SK-N-SH (cell line): ENCODE data around the gene DCHS2. TPM values are rescaled to one million over a fixed set of nuclear protein-coding genes. Genes with fewer than 3 reads are reported as not detected.

ENCODE experiments used
- CTCF ChIA-PET: fragments of 300-600, 350-600 bp; formaldehyde crosslinking; extraction: SDS; loops from one replicate; lab custom pipeline; 2021; lab: Yijun Ruan, JAX
- POLR2A ChIA-PET: fragments of 350-600 bp; sonication (Branson Sonifier 250); formaldehyde crosslinking; extraction: SDS; loops from one replicate; lab custom pipeline; 2020; ENCODE audit warnings: antibody characterized with exemption, inconsistent platforms; lab: Yijun Ruan, JAX
- DNase-seq: peaks from one replicate; pipeline ENCODE4 v3.0.0; 2012
- H2AFZ ChIP-seq: fragments of 200-600 bp; sonication (generic); 2 replicates; pipeline ENCODE4 v1.8.1; 2016; ENCODE audit warnings: antibody characterized with exemption, mild to moderate bottlenecking, low read depth
- H3F3A ChIP-seq: fragments of 200-600 bp; sonication (generic); replicated peaks from 2 replicates; pipeline ENCODE3; 2016; ENCODE audit warnings: antibody characterized with exemption, mild to moderate bottlenecking; ENCODE audit not compliant: insufficient read depth
- H3K27ac ChIP-seq, 2 experiments: fragments of 200-500 bp in 1 of 2; fragments of 200-600 bp in 1 of 2; sonication (Bioruptor generic) in 1 of 2; sonication (generic), shearing (Covaris generic) in 1 of 2; 2 replicates each; pipeline versions ENCODE4 v1.5.1 to v1.6.1; 2014 to 2016; ENCODE audit warnings: low read depth in 2 of 2, inconsistent platforms in 1 of 2, low read length in 1 of 2, mild to moderate bottlenecking in 1 of 2, mixed read lengths in 1 of 2
- H3K27me3 ChIP-seq: fragments of 200-600 bp; sonication (generic), shearing (Covaris generic); 2 replicates; pipeline ENCODE4 v1.6.1; 2016; ENCODE audit warnings: mixed run types; ENCODE audit not compliant: insufficient read depth
- H3K36me3 ChIP-seq, 2 experiments: fragments of 200-500 bp in 1 of 2; fragments of 200-600 bp in 1 of 2; sonication (Bioruptor generic) in 1 of 2; sonication (generic) in 1 of 2; replicated peaks in 1 of 2; 2 replicates each; pipeline versions ENCODE3 to v1.5.1; 2014 to 2016; ENCODE audit warnings: low read length in 1 of 2, mild to moderate bottlenecking in 1 of 2; ENCODE audit not compliant: insufficient read depth in 2 of 2, control insufficient read depth in 1 of 2
- H3K4me1 ChIP-seq, 2 experiments: fragments of 200-500 bp in 1 of 2; fragments of 200-600 bp in 1 of 2; sonication (Bioruptor generic) in 1 of 2; sonication (generic), shearing (Covaris generic) in 1 of 2; 2 replicates each; pipeline versions ENCODE4 v1.5.1 to v1.6.1; 2014 to 2016; ENCODE audit warnings: low read depth in 1 of 2, low read length in 1 of 2, mixed run types in 1 of 2; ENCODE audit not compliant: insufficient read depth in 2 of 2, control insufficient read depth in 1 of 2
- H3K4me2 ChIP-seq: fragments of 200-600 bp; sonication (generic), shearing (Covaris generic); 2 replicates; pipeline ENCODE4 v1.6.1; 2017; ENCODE audit warnings: mixed run types
- H3K4me3 ChIP-seq, 2 experiments: fragments of 200-500 bp in 1 of 2; fragments of 200-600 bp in 1 of 2; sonication (Bioruptor generic) in 1 of 2; sonication (generic), shearing (Covaris generic) in 1 of 2; 2 replicates each; pipeline versions ENCODE4 v1.5.1 to v1.8.1; 2014 to 2016; ENCODE audit warnings: low read depth in 2 of 2, inconsistent platforms in 1 of 2, low read length in 1 of 2, mild to moderate bottlenecking in 1 of 2, mixed read lengths in 1 of 2, moderate library complexity in 1 of 2
- H3K79me2 ChIP-seq: fragments of 200-600 bp; sonication (generic); 2 replicates; pipeline ENCODE4 v1.8.1; 2017; ENCODE audit warnings: mild to moderate bottlenecking; ENCODE audit not compliant: insufficient read depth
- H3K9ac ChIP-seq: fragments of 200-600 bp; sonication (generic); 2 replicates; pipeline ENCODE4 v1.6.1; 2017; ENCODE audit warnings: mixed run types
- H3K9me2 ChIP-seq: fragments of 200-600 bp; sonication (generic); 2 replicates; pipeline ENCODE4 v1.6.1; 2017; ENCODE audit warnings: mixed run types
- H3K9me3 ChIP-seq: fragments of 200-600 bp; sonication (generic); 2 replicates; pipeline ENCODE4 v1.6.1; 2017; ENCODE audit warnings: mixed run types, mild to moderate bottlenecking, moderate library complexity
- H4K20me1 ChIP-seq: fragments of 200-600 bp; sonication (generic); 2 replicates; pipeline ENCODE4 v1.6.1; 2017; ENCODE audit warnings: mild to moderate bottlenecking, mixed run types; ENCODE audit not compliant: insufficient read depth
- EP300 ChIP-seq, 2 experiments: IDR thresholded peaks; 2 replicates each; pipeline versions ENCODE4 v1.4.0 to v1.6.1; 2012; ENCODE audit warnings: borderline replicate concordance in 1 of 2, low read depth in 1 of 2, low read length in 1 of 2
- FOXJ3 ChIP-seq: sonication (generic); formaldehyde crosslinking; IDR thresholded peaks from 2 replicates; pipeline ENCODE4 v1.5.1; 2020; ENCODE audit warnings: mild to moderate bottlenecking, missing genetic modification reagents
- FOXM1 ChIP-seq: IDR thresholded peaks from 2 replicates; pipeline ENCODE4 v1.4.0; 2012; ENCODE audit warnings: low read depth, mild to moderate bottlenecking
- GABPA ChIP-seq: IDR thresholded peaks from 2 replicates; pipeline ENCODE4 v1.4.0; 2012; ENCODE audit warnings: low read depth, mild to moderate bottlenecking
- MXI1 ChIP-seq: IDR thresholded peaks from 2 replicates; pipeline ENCODE4 v1.6.1; 2012; ENCODE audit warnings: mild to moderate bottlenecking, low read depth, low read length, improper control_type of control experiment
- PBX3 ChIP-seq: IDR thresholded peaks from 2 replicates; pipeline ENCODE4; 2012
- REST ChIP-seq: IDR thresholded peaks from 2 replicates; pipeline ENCODE4 v1.6.1; 2012; ENCODE audit warnings: mild to moderate bottlenecking, low read depth, low read length, moderate library complexity
- RXRA ChIP-seq: IDR thresholded peaks from 2 replicates; pipeline ENCODE4 v1.4.0; 2012; ENCODE audit warnings: low read depth, mild to moderate bottlenecking, borderline replicate concordance
- SMC3 ChIP-seq: IDR thresholded peaks from 2 replicates; pipeline ENCODE4 v1.6.1; 2012; ENCODE audit warnings: low read depth, low read length, improper control_type of control experiment
- USF2 ChIP-seq: fragments of 150-350 bp; IDR thresholded peaks from 2 replicates; pipeline ENCODE4 v1.6.1; 2017; ENCODE audit warnings: antibody characterized with exemption, low read length, low read depth, borderline replicate concordance
- ZBTB33 ChIP-seq: IDR thresholded peaks from 2 replicates; pipeline ENCODE4 v1.4.0; 2012; ENCODE audit warnings: low read depth, borderline replicate concordance
- WGBS: methylation state at CpG from one replicate; pipeline ENCODE4 v1.1.6; 2017; ENCODE audit warnings: low lambda C conversion rate; 5-methylcytosine and 5-hydroxymethylcytosine counted together
- polyA plus RNA-seq, 3 experiments: library from polyadenylated mRNA; depleted of rRNA; stranded (reverse); fragments of >200 nt; gene quantifications; 2 replicates each; pipeline ENCODE4 v1.2.3, GENCODE V29; 2012

DCHS2 gene
- polyA plus RNA-seq, 1 of the 3 experiments (the other 2 are of a cell fraction), result not detected

GRCh38 chr4:154490234-154490582 lies 1.4 kb downstream of the DCHS2 start:
- Histone ChIP-seq H3K9me3 (no peaks in the 10 kb centered on the region), H3K9me2 (no peaks in the 10 kb centered on the region), H3K79me2 (no peaks in the 10 kb centered on the region), H3K9ac (no peak overlapping the region), H3K27me3 (peaks cover 24% of the 10 kb centered on the region; the same call in 1 of the 2 replicates), H3K4me2 (no peak overlapping the region), H3K36me3 (no peaks in the 10 kb centered on the region), H3K27ac (no peak overlapping the region), H4K20me1 (no peaks in the 10 kb centered on the region), H2AFZ (no peak overlapping the region), H3K4me1 (no peaks in the 10 kb centered on the region), H3F3A (no peaks in the 10 kb centered on the region), H3K4me3 (no peak overlapping the region)
- ChIA-PET POLR2A (no interaction called here), CTCF (interaction anchor here (2.3 kb wide), 1 partner anchor 17 kb away, joined by 10 read pairs; no protein-coding TSS in a partner anchor)
- TF ChIP-seq REST (no peak), FOXM1 (no peak), MXI1 (no peak), RXRA (no peak), FOXJ3 (CRISPR knock-in tag) (no peak), USF2 (no peak)
- DNase-seq, result no peak
- 30% methylated on average over 4 of the region's 55 CpGs for WGBS

- ChIA-PET POLR2A (no interaction called here), CTCF (interaction anchor here (2.3 kb wide), 1 partner anchor 17 kb away, joined by 10 read pairs; no protein-coding TSS in a partner anchor)
- peak; percentile 9 for DNase-seq
- Histone ChIP-seq H3K4me3 (no peak overlapping the region), H3K4me1 (no peaks in the 10 kb centered on the region), H4K20me1 (no peaks in the 10 kb centered on the region), H3K9ac (no peak overlapping the region), H3F3A (no peaks in the 10 kb centered on the region), H2AFZ (no peak overlapping the region), H3K36me3 (no peaks in the 10 kb centered on the region), H3K79me2 (no peaks in the 10 kb centered on the region), H3K27ac (no peak overlapping the region), H3K9me3 (no peaks in the 10 kb centered on the region), H3K27me3 (peaks cover 24% of the 10 kb centered on the region; the same call in 1 of the 2 replicates), H3K9me2 (no peaks in the 10 kb centered on the region), H3K4me2 (no peak overlapping the region)
- WGBS, result 50% methylated on average over 30 of the region's 56 CpGs
- TF ChIP-seq PBX3, result no peak
- TF ChIP-seq ZBTB33, result no peak
- TF ChIP-seq FOXM1, result no peak
- no peak for TF ChIP-seq EP300 (IDR thresholded peaks at IDR 0.05; ENCODE audit: borderline replicate concordance in 1 of 2, low read depth in 1 of 2, low read length in 1 of 2)
- no peak for TF ChIP-seq REST
- TF ChIP-seq SMC3, result no peak
- TF ChIP-seq GABPA, result no peak
These were observed 1.9 kb downstream of the DCHS2 start for GRCh38 chr4:154489558-154490233.
